ENCODE data around the gene CLCN5. TPM values are rescaled to one million over a fixed set of nuclear protein-coding genes. Genes with fewer than 3 reads are reported as not detected.

Gene CLCN5
- total RNA-seq, 2 donors from 2014 or later = 6.3 to 9.6 TPM

DNA sequence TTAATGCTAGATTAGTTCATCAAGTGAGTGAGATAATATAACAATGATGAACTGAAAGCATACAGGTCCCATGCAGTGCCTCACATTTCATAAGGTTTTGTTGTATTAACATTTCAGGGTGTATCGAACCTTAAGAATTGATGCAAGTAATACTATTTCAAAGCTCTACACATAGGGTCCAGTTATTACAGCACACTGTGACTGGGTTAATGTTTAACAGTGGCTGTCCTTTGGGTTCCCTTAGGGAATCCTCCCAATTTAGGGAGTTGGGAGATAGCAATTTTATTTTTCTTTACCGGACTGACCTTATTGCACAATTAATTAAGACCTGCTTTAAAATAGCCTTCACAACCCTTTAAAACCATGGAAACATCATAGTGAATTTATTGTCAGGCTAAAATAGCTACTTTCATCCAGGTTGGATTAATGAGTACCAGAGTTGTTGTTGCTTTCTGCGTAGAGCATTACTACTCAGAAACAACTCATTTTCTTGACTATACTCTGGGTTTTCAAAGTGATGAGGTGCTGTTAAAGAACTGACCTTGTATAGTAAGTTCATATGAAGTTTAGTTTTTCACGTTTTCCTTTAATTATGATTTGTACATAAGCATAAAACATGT, 144.0 kb downstream of the CLCN5 start:
- TF ChIP-seq, protein P1, sequence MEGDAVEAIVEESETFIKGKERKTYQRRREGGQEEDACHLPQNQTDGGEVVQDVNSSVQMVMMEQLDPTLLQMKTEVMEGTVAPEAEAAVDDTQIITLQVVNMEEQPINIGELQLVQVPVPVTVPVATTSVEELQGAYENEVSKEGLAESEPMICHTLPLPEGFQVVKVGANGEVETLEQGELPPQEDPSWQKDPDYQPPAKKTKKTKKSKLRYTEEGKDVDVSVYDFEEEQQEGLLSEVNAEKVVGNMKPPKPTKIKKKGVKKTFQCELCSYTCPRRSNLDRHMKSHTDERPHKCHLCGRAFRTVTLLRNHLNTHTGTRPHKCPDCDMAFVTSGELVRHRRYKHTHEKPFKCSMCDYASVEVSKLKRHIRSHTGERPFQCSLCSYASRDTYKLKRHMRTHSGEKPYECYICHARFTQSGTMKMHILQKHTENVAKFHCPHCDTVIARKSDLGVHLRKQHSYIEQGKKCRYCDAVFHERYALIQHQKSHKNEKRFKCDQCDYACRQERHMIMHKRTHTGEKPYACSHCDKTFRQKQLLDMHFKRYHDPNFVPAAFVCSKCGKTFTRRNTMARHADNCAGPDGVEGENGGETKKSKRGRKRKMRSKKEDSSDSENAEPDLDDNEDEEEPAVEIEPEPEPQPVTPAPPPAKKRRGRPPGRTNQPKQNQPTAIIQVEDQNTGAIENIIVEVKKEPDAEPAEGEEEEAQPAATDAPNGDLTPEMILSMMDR (IDR thresholded peaks at IDR 0.05) = no peak
- ATAC-seq (ENCODE audit: insufficient number of reproducible peaks, low FRiP score, low read depth) (no peak), DNase-seq (ENCODE audit: low spot score) (no peak)
- H3K9me3 ChIP-seq = no peaks in the 10 kb centered on the region
- no peak overlapping the region for H3K4me3 ChIP-seq
- no peaks in the 10 kb centered on the region for H3K36me3 ChIP-seq
- H3K27me3 ChIP-seq (replicated peaks; ENCODE audit: insufficient read depth) = no peaks in the 10 kb centered on the region
- H3K4me1 ChIP-seq (ENCODE audit: control insufficient read depth in 1 of 2, low read depth in 2 of 2) = no peaks in the 10 kb centered on the region
- H3K27ac ChIP-seq = no peak overlapping the region

DNA sequence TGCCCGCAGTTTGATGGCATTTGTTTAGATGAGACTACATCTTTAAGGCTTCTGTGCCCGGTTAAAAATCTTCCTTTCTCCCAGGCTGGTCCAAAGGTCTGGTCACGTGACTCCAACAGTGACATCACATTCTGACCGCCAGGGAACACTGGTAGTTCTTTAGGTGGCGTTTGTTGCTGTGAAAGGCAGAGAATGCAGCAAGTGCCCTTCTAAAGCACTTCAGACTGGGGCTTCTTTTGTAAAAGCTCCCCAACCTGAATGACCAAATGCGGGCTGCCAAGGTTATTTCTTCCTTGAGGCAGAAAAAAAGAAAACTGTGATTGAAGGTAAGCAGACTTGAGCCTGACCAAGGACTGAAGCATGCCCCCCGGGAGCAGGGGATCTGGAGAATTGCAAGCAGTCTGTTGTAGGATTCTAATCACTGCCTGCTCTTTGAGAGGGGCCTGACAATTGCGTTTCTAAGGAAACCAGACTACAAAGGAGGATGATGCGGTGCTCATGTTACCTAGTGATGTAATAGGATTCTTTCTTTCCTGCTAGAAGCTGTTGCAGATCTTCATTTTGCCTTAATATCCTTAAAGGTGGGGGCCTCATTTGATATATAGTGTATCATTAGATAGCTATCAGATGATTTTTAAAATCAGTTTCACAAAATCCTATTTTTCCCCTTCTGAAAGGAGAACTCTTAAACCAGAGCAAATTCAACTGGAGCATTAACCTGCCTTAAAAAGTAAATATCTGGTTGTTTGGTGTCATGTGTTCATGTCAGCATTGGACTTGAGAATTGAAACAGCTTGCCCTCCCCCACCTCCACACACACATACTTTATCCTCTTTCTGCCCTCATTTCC, 145.3 kb downstream of the CLCN5 start:
- H3K4me1 ChIP-seq (ENCODE audit: control insufficient read depth in 1 of 2, low read depth in 2 of 2) = no peaks in the 10 kb centered on the region
- TF ChIP-seq, protein P1 (IDR thresholded peaks at IDR 0.05) = no peak
- DNase-seq (ENCODE audit: low spot score) (peak; percentile 1), ATAC-seq (ENCODE audit: insufficient number of reproducible peaks, low FRiP score, low read depth) (no peak)
- peak overlapping the region in 1 of 2 donors; percentile 21 for H3K27ac ChIP-seq
- H3K36me3 ChIP-seq = no peaks in the 10 kb centered on the region
- peak overlapping the region; percentile 23 for H3K4me3 ChIP-seq
- no peaks in the 10 kb centered on the region for H3K9me3 ChIP-seq
- H3K27me3 ChIP-seq (replicated peaks; ENCODE audit: insufficient read depth) = no peaks in the 10 kb centered on the region

GRCh38 chrX:50068285-50068563, 145.8 kb downstream of the CLCN5 start:
- DNase-seq (ENCODE audit: low spot score) = no peak
- no peak overlapping the region for H3K27ac ChIP-seq
- no peak overlapping the region for H3K4me3 ChIP-seq
- ATAC-seq (ENCODE audit: insufficient number of reproducible peaks, low FRiP score, low read depth) = no peak
- H3K27me3 ChIP-seq (replicated peaks; ENCODE audit: insufficient read depth) = no peaks in the 10 kb centered on the region
- H3K36me3 ChIP-seq = no peaks in the 10 kb centered on the region
- TF ChIP-seq, protein P1 (IDR thresholded peaks at IDR 0.05) = no peak
- no peaks in the 10 kb centered on the region for H3K4me1 ChIP-seq (ENCODE audit: control insufficient read depth in 1 of 2, low read depth in 2 of 2)
- H3K9me3 ChIP-seq = no peaks in the 10 kb centered on the region

GRCh38 chrX:50068893-50069292, 146.5 kb downstream of the CLCN5 start:
- no peak overlapping the region for H3K4me3 ChIP-seq
- ATAC-seq (ENCODE audit: insufficient number of reproducible peaks, low FRiP score, low read depth) (no peak), DNase-seq (ENCODE audit: low spot score) (no peak)
- TF ChIP-seq, protein P1 (IDR thresholded peaks at IDR 0.05) = no peak
- H3K9me3 ChIP-seq = no peaks in the 10 kb centered on the region
- H3K36me3 ChIP-seq = no peaks in the 10 kb centered on the region
- no peaks in the 10 kb centered on the region for H3K4me1 ChIP-seq (ENCODE audit: control insufficient read depth in 1 of 2, low read depth in 2 of 2)
- H3K27me3 ChIP-seq (replicated peaks; ENCODE audit: insufficient read depth) = no peaks in the 10 kb centered on the region
- no peak overlapping the region for H3K27ac ChIP-seq

- ATAC-seq (ENCODE audit: insufficient number of reproducible peaks, low FRiP score, low read depth) (no peak), DNase-seq (ENCODE audit: low spot score) (no peak)
- Histone ChIP-seq H3K4me1 (ENCODE audit: control insufficient read depth in 1 of 2, low read depth in 2 of 2) (no peaks in the 10 kb centered on the region), H3K27me3 (replicated peaks; ENCODE audit: insufficient read depth) (no peaks in the 10 kb centered on the region), H3K27ac (no peak overlapping the region), H3K9me3 (no peaks in the 10 kb centered on the region), H3K4me3 (no peak overlapping the region), H3K36me3 (no peaks in the 10 kb centered on the region)
- TF ChIP-seq, protein P1 (IDR thresholded peaks at IDR 0.05) = no peak
Observed at GRCh38 chrX:50071494-50071893, 149.1 kb downstream of the CLCN5 start.

Measured in thoracic aorta (tissue), 2 donors.